CD4-positive, CD25-positive, alpha-beta regulatory T cell (primary cell): ENCODE measurements around the gene CNBD2. TPM values are rescaled to one million over a fixed set of nuclear protein-coding genes. Genes with fewer than 3 reads are reported as not detected.
A peak's percentile ranks its signal among the peaks of the same experiment; 100 is the strongest.
"Not testable (repeated sequence)": the region's sequence is repeated elsewhere in the genome, so short reads cannot be mapped to it uniquely, and the experiment has no call there.

Source experiments
- ATAC-seq, 2 donors: fragments of 150-1000 bp; cut with Tn5 transposase; one replicate each; pipeline ENCODE4 v1.10.0; 2021; ENCODE audit warnings: low read depth in 2 of 2, moderate number of reproducible peaks in 2 of 2, moderate library complexity in 1 of 2
- DNase-seq, 3 donors: peaks; one replicate each; pipeline versions ENCODE4 v3.0.0 to v3.0.0-alpha.2; 2012 to 2022; ENCODE audit warnings: mixed read lengths in 1 of 3
- H3K27ac ChIP-seq: one replicate; pipeline ENCODE4 v1.7.0; 2013; ENCODE audit warnings: mild to moderate bottlenecking, low read length; ENCODE audit not compliant: insufficient read depth, poor library complexity, severe bottlenecking
- H3K27me3 ChIP-seq: one replicate; pipeline ENCODE4 v1.7.0; 2013; ENCODE audit warnings: low read length; ENCODE audit not compliant: control insufficient read depth, insufficient read depth
- H3K36me3 ChIP-seq: one replicate; pipeline ENCODE4 v1.7.0; 2013; ENCODE audit warnings: mild to moderate bottlenecking, low read length, moderate library complexity; ENCODE audit not compliant: control insufficient read depth, insufficient read depth
- H3K4me1 ChIP-seq: 2 replicates; pipeline ENCODE4 v1.7.0; 2013; ENCODE audit warnings: mild to moderate bottlenecking, low read length; ENCODE audit not compliant: insufficient read depth, control insufficient read depth, poor library complexity, severe bottlenecking
- H3K4me3 ChIP-seq: one replicate; pipeline ENCODE4 v1.7.0; 2013; ENCODE audit warnings: low read depth, mild to moderate bottlenecking, low read length, moderate library complexity
- H3K9me3 ChIP-seq, 2 experiments: 1 replicate in 1 of 2; 2 replicates in 1 of 2; pipeline ENCODE4 v1.7.0; 2013; ENCODE audit warnings: low read length in 2 of 2, mild to moderate bottlenecking in 1 of 2, moderate library complexity in 1 of 2; ENCODE audit not compliant: control insufficient read depth in 2 of 2
- H3K27ac Mint-ChIP-seq, 3 donors: one replicate each; pipeline ENCODE4 v1.8.0; 2020 to 2022; ENCODE audit warnings: mild to moderate bottlenecking in 3 of 3, mixed read lengths in 3 of 3, moderate library complexity in 2 of 3
- H3K27me3 Mint-ChIP-seq: one replicate; pipeline ENCODE4 v1.8.0; 2022; ENCODE audit warnings: mild to moderate bottlenecking, mixed read lengths
- H3K36me3 Mint-ChIP-seq: one replicate; pipeline ENCODE4 v1.8.0; 2020; ENCODE audit warnings: mixed read lengths
- H3K4me1 Mint-ChIP-seq, 4 donors: one replicate each; pipeline ENCODE4 v1.8.0; 2020 to 2022; ENCODE audit warnings: mixed read lengths in 4 of 4, mild to moderate bottlenecking in 1 of 4
- H3K4me3 Mint-ChIP-seq, 4 donors: one replicate each; pipeline ENCODE4 v1.8.0; 2020 to 2022; ENCODE audit warnings: mild to moderate bottlenecking in 4 of 4, mixed read lengths in 4 of 4, moderate library complexity in 3 of 4
- H3K9me3 Mint-ChIP-seq, 7 donors: one replicate each; pipeline ENCODE4 v1.8.0; 2020 to 2022; ENCODE audit warnings: mixed read lengths in 7 of 7, mild to moderate bottlenecking in 3 of 7, moderate library complexity in 2 of 7
- polyA plus RNA-seq, 4 donors: library from polyadenylated mRNA; unstranded; fragments of 300-500 nt; fragmentation: Illumina TruSeq; gene quantifications; one replicate each; pipeline ENCODE4 v1.2.3, GENCODE V29; 2021
- total RNA-seq: library from RNA; stranded (reverse); gene quantifications from one replicate; pipeline ENCODE4 v1.2.3, GENCODE V29; 2022

The CNBD2 gene
- total and polyA plus RNA-seq, 5 donors from 2014 or later, result 8.5 to 24.8 (median 11.3) TPM

- H3K27me3 Mint-ChIP-seq, result no peaks in the 10 kb centered on the region
- no peaks in the 10 kb centered on the region for H3K36me3 Mint-ChIP-seq
- Histone ChIP-seq H3K9me3 (no peaks in the 10 kb centered on the region), H3K4me1 (no peaks in the 10 kb centered on the region), H3K27me3 (no peaks in the 10 kb centered on the region), H3K27ac (no peak overlapping the region), H3K4me3 (no peak overlapping the region), H3K36me3 (no peaks in the 10 kb centered on the region)
- no peak for DNase-seq
- H3K4me1 Mint-ChIP-seq, result no peaks in the 10 kb centered on the region
- H3K4me3 Mint-ChIP-seq, result no peak overlapping the region
- no peaks in the 10 kb centered on the region for H3K9me3 Mint-ChIP-seq
- H3K27ac Mint-ChIP-seq, result no peak overlapping the region
- ATAC-seq, result no peak
Measured at GRCh38 chr20:36010825-36011224, 42.4 kb downstream of the CNBD2 start.

DNA sequence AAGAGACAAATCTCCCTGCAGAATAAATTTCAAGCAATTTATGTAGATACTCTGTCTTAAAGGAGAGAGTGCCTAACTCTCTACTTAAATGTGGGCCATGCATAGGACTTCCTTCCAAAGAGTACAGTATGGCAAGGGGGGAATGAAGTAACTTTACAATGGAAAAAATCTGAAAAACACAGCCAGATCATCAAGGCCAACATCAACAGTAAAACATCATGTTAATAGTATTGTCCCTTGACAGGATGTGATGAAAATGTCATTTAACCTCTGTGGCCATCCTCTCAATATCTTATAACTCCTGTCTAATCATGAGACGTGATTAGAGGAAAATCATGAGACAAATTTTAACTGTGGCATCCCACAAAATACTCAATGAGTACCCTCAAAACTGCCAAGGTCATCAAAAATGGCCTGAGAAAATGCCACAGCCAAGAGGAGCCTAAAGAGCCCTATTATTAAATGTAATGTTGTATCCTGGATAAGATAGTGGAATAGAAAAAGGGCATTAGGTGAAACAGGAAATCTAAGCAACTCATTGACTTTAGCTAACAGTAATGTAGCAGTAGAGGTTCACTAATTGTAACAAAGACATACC lies 47.5 kb downstream of the CNBD2 start:
- Histone ChIP-seq H3K9me3 (no peaks in the 10 kb centered on the region), H3K27me3 (no peaks in the 10 kb centered on the region), H3K4me1 (no peaks in the 10 kb centered on the region), H3K36me3 (no peaks in the 10 kb centered on the region), H3K4me3 (no peak overlapping the region), H3K27ac (no peak overlapping the region)
- H3K27me3 Mint-ChIP-seq, result peaks cover under 1% of the 10 kb centered on the region
- no peaks in the 10 kb centered on the region for H3K9me3 Mint-ChIP-seq
- H3K27ac Mint-ChIP-seq, result no peak overlapping the region
- no peaks in the 10 kb centered on the region for H3K36me3 Mint-ChIP-seq
- no peak for DNase-seq
- no peaks in the 10 kb centered on the region for H3K4me1 Mint-ChIP-seq
- no peak overlapping the region for H3K4me3 Mint-ChIP-seq
- no peak for ATAC-seq

DNA sequence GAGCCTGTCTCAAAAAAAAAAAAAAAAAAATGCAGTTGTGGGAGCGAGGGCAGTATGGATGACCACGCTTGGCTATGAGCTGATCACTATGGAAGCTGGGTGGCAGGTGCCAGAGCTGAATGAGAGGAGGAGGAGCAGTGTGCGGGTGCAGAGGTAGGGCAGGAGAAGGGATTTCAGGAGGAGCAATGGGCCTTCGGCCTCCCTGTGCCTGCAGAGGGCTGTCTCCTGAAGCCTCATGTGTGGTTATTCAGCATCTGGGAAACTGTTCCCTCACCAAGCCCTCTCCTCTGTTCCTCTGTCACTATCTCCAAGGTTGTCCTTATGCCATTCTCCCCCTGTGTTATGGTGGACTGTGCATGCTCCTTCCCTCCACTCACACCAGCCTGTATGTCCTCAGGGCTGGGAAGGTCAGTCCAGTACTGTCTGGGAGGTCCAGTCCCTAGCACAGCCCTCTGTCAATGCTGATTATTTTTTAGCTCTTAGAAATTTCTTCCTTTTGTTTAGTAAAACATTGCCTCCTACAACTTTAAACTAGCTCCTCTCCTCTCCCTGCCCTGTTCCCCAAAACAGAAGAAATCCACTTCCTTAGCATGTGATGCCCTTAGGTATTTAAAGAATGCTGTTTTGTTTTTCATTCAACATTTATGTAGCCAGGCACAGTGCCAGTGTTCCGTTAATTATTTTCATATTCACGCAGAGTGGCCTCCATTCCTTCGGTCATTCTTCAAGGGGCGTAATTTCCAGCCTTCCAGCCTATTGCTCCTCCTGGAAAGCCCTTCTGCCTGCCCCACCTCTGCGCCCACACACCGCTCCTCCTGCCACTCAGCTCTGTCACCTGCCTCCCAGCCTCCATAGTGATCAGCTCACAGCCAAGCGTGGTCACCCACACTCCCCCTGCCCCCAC lies 48.9 kb downstream of the CNBD2 start:
- H3K36me3 ChIP-seq, result no peaks in the 10 kb centered on the region
- H3K4me1 ChIP-seq, result no peaks in the 10 kb centered on the region
- H3K9me3 Mint-ChIP-seq, result no peaks in the 10 kb centered on the region
- peak overlapping the region in 1 of 3 donors; percentile 20 for H3K27ac Mint-ChIP-seq
- no peak overlapping the region for H3K4me3 ChIP-seq
- H3K9me3 ChIP-seq, result no peaks in the 10 kb centered on the region
- DNase-seq, result no peak
- peaks cover 9% of the 10 kb centered on the region for H3K27me3 Mint-ChIP-seq
- no peaks in the 10 kb centered on the region for H3K27me3 ChIP-seq
- H3K4me3 Mint-ChIP-seq, result no peak overlapping the region
- H3K4me1 Mint-ChIP-seq, result no peaks in the 10 kb centered on the region
- H3K36me3 Mint-ChIP-seq, result no peaks in the 10 kb centered on the region
- ATAC-seq, result no peak
- no peak overlapping the region for H3K27ac ChIP-seq

GRCh38 chr20:36018208-36018988 lies 50.0 kb downstream of the CNBD2 start:
- Mint-ChIP-seq H3K4me3 (no peak overlapping the region), H3K27ac (no peak overlapping the region), H3K9me3 (no peaks in the 10 kb centered on the region), H3K27me3 (peaks cover 13% of the 10 kb centered on the region), H3K36me3 (no peaks in the 10 kb centered on the region), H3K4me1 (no peaks in the 10 kb centered on the region)
- DNase-seq (no peak), ATAC-seq (no peak)
- Histone ChIP-seq H3K4me1 (no peaks in the 10 kb centered on the region), H3K9me3 (no peaks in the 10 kb centered on the region), H3K4me3 (no peak overlapping the region), H3K36me3 (no peaks in the 10 kb centered on the region), H3K27ac (no peak overlapping the region), H3K27me3 (no peaks in the 10 kb centered on the region)

DNA sequence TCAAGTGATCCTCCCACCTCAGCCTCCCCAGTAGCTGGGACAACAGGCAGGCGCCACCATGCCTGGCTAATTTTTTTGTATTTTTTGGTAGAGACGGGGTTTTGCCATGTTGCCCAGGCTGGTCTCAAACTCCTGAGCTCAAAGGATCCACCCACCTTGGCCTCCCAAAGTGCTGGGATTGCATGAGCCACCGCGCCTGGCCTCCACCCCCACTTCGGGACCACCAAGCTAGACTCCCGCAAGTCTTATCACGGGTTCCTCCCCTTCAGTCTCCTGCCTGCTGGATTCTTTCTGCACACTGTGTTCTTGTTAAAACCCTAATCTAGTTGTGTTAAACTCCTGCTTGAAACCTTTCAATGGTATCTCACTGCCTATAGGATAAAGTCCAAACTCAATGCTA lies 57.7 kb downstream of the CNBD2 start:
- not testable (repeated sequence) for H3K4me1 Mint-ChIP-seq, ATAC-seq

DNA sequence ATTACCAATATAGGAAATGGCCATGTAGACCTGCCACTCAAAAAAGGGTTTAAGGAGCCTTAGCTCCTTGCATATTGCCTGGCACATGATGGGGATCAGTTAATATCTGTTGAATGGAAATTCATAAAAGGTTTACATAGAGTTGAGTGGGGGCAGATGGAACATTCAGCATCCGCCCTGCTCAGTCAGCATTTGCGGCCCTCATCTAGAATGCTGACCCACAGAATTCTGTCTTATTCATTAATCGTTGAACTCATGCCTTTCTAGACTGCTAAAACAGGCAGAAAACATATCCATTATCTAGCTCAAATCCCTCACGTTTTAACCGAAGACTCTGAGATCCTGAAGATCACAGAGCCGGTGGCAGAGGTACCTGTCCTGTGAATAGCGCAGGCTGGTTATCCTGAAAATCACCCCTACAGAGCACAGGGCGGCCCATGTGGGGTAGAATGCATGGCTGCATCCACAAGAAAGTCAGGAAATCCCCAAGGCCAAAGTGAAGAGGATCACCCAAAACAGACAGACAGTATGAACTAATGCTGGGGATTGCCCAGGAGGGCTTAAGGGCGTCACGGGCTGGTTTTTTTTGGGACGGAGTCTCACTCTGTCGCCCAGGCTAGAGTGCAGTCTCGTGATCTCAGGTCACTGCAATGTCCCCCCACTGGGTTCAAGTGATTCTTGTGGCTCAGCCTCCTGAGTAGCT lies 59.9 kb downstream of the CNBD2 start:
- peaks cover 19% of the 10 kb centered on the region for H3K27me3 Mint-ChIP-seq
- Histone ChIP-seq H3K4me1 (no peaks in the 10 kb centered on the region), H3K4me3 (no peak overlapping the region), H3K36me3 (no peaks in the 10 kb centered on the region), H3K27me3 (peaks cover 4% of the 10 kb centered on the region), H3K9me3 (no peaks in the 10 kb centered on the region), H3K27ac (no peak overlapping the region)
- DNase-seq (no peak), ATAC-seq (no peak)
- H3K36me3 Mint-ChIP-seq, result no peaks in the 10 kb centered on the region
- H3K27ac Mint-ChIP-seq, result no peak overlapping the region
- H3K9me3 Mint-ChIP-seq, result peaks cover 0 to 2% (median 0%) of the 10 kb centered on the region in 7 donors
- no peak overlapping the region for H3K4me3 Mint-ChIP-seq
- no peaks in the 10 kb centered on the region for H3K4me1 Mint-ChIP-seq

More for the DNA sequence above, 57.7 kb downstream of the CNBD2 start:
- H3K9me3 ChIP-seq, H3K4me3 ChIP-seq, DNase-seq, H3K36me3 Mint-ChIP-seq, H3K27ac ChIP-seq, H3K9me3 Mint-ChIP-seq, H3K4me3 Mint-ChIP-seq, H3K4me1 ChIP-seq, H3K36me3 ChIP-seq, H3K27ac Mint-ChIP-seq, H3K27me3 ChIP-seq: not testable (repeated sequence)
- H3K27me3 Mint-ChIP-seq, result peaks cover 28% of the 10 kb centered on the region

DNA sequence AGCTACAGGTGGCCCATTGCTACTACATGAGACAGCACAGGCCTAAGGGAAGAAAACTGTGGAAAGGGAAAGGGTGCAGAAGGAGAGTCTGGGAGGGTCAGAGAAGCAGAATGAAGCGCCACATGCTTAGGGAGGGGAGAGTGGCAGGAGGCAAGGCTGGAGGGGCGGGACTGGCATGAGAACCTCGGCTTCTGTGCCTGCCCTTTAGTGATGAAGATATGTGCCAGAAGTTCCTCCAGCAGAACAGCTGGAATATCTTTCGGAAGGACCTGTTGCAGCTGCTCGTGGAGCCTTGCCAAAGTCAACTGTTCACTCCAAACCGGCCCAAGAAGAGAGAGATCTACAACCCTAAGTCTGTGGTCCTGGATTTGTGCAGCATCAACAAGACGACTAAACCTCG lies 61.8 kb downstream of the CNBD2 start:
- no peaks in the 10 kb centered on the region for H3K36me3 ChIP-seq
- H3K4me1 Mint-ChIP-seq, result no peaks in the 10 kb centered on the region
- no peak overlapping the region for H3K4me3 Mint-ChIP-seq
- H3K9me3 Mint-ChIP-seq, result peaks cover 0 to 2% (median 0%) of the 10 kb centered on the region in 7 donors
- ATAC-seq (no peak), DNase-seq (no peak)
- H3K9me3 ChIP-seq, result no peaks in the 10 kb centered on the region
- no peaks in the 10 kb centered on the region for H3K4me1 ChIP-seq
- H3K27ac ChIP-seq, result no peak overlapping the region
- H3K27me3 Mint-ChIP-seq, result peaks cover 16% of the 10 kb centered on the region
- H3K36me3 Mint-ChIP-seq, result no peaks in the 10 kb centered on the region
- no peak overlapping the region for H3K4me3 ChIP-seq
- H3K27ac Mint-ChIP-seq, result no peak overlapping the region
- peaks cover 6% of the 10 kb centered on the region for H3K27me3 ChIP-seq
